Muscle of arm (tissue), 12 donors: ENCODE results near the gene NAA20. TPM values are rescaled to one million over a fixed set of nuclear protein-coding genes. Genes with fewer than 3 reads are reported as not detected.

Experiments
- DNase-seq: peaks from one replicate; pipeline ENCODE4 v3.0.0-alpha.2; 2013
- polyA plus RNA-seq, 12 donors: library from polyadenylated mRNA; unstranded; fragments of 120-200 nt; gene quantifications; one replicate each; pipeline ENCODE4 v1.2.1, GENCODE V29; 2013; ENCODE audit not compliant: insufficient read length in 12 of 12

Gene NAA20
- polyA plus RNA-seq, 12 donors: 40.7 to 75.2 (median 65.8) TPM; not detected in 1

DNA sequence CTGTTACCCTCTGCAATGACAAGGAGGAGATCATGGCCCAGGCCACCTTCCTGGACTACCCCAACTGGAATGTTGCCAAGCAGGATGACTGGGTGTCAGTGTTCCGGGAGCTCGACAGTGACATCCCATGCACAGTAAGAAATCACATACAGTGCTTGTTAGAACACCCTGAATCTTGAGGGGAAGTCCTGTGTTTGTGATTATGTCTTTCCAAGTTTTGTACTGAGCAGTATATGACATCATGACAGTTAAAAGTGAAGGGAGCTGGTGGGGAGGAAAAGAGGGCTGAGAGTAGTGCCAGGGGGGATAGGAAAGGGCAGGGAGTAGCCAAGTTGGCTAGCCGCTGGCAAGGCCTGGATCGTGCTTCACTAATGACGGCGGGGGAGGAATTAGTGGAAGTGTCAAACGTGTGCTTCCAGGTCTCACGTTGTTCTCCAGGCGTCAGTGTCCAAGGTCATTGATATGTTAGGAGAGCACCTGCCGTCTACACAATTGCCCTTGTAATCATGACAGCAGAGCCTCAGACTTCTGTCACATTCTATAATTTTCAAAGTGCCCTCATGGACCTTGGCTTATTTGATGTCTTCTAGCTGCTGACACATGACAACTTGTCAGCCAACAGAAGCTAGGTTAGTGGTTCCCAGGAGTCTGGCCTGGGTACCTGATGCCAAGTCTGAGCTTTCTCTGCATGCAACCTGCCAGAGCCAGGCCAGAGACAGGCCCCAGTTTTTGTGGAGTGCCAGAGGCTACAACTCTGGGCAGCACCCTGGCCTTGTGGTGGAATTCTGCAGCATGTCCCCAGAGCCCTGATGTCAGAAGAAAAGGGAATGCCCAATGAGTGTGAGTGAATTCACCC is 53.9 kb downstream of the NAA20 start:
- no peak for DNase-seq

DNA sequence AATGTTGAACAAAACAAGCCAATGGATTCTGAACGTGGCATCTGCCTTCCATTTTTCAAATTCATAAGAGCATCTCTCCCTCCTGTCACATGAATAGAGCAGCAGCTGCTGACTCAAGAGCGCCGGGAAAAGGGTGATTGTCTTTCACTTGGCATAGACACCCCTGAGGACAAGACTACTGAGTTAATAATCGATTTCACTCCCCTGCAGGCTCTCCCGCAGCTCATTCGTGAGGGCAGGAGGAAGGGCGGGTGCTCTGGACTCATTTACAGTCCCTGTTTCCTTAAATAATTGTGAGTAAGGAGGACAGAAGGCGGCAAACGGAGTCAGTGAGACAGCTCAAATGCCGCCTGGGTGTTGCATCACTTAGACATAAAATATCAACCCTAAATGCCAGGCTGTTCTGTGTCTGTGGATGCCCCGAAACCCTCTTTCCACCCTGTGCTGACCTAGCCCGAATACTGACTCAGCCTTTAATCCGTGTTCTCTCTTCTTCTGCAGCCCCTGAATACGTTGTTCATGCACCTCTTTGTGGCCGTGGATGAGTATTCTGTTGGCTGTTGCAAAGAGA is 56.7 kb downstream of the NAA20 start:
- no peak for DNase-seq

DNA sequence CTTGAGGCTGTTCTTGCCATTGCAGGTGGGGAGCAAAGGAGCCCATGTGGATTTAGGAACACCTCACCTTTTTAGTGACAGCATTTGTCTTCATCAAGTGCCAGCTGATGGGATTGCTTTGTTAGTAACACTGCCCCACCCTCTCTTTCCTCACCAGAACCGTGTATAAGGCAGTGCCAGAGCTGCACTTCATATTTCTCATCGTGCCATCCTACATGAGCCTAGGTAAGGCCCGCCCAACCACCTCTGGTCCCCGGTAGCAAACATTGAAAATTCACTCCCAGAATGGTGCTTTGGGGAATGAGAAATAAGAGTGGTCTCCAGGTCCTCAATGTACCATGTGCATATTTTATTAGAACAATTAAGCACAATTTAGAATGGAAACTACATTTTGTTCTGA is 57.9 kb downstream of the NAA20 start:
- DNase-seq: no peak

DNA sequence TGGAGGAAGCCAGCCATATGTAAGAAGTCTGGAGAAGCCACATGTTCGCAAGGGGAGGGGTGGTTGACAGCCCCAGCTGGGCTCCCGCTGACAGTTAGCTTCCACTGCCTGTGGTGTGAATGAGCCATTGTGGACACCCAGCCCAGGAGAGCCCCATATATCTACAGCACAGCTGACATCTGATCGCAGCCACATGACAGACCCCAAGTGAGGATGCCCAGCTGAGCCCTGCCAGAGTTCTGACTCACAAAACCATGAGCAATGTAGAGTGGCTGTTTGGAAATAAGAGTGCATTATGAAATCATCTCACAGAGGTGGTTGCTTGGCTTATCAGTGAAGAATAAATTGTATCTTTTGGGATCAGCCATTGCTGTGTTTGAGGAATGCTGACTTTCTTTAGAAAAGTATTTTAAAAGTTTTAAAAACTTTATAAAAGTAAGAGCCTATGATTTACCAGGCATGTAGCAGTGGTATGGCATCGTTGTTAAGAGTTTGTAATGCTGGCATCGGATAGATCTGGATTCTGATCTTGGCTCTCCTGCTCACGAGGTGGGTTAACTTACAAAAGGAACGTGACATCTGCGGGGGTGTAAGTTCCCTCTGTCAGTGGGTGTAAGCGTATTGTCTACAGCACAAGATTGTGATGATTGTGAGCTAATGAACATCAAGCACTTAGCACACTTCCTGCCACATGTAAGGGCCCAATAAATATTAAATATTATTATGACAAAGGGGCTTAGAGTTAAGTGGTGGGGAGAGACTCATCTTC is 59.3 kb downstream of the NAA20 start:
- DNase-seq: no peak

DNA sequence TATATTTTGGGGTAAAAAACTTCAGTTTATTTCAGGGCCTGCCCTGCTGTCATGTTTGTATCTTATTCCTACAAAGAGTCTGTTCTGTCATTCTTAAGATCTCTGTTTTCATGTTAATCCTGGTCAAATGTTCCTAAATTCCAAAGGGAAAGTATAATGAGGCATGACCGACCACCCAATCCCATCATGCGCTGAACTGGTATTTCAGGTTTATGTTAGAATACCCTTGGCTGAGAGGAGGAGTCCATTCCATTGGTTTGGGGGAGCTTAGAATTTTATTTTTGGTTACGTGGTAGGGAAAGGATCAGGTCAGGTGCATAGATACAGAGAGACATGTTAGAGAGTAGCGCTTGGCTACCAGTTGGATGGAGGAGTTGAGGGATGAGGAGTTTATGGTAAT is 60.9 kb downstream of the NAA20 start:
- DNase-seq: no peak

DNA sequence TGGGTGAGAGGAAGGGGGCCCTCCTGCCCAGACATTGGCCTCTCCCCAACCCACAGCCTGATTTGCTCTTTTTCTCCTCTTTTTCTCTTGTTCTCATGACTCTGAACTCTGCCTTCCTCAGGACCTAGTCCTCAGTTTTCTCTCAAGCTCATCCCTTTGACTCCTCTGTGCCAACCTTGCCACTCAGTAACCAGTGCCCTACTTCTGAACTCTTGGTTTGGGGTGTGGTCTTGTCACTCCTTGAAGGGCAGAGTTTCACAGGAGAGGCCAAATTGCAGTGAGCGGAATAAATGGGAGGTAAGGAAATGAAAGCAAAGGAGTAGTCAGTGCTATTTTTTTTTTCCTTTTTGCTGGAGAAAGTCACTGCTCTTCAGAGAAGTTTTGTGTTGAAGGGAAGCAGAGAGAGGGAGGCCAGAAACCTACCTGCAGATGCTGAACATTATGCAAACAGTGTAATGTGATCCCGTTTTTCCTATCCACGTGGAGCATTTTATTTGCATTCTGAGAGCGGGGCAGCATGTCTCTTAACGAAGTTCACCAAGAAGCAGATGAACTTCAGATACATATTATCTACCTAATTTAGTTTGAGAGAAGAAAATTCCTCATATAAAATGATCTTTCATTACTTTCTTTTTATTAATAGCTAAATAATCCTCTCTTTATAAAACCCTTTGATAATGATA is 62.1 kb downstream of the NAA20 start:
- DNase-seq: no peak

Other genes starting within 250 kb of the NAA20 start
- gene CRNKL1, start 35.1 kb downstream of the NAA20 start, polyA plus RNA-seq: 10 to 100 TPM in 11 of 12 donors, not detected in 1; 12.4 to 30.2 (median 24.8) TPM
- 1 to 10 TPM in 10 of 12 donors, not detected in 2; 2.2 to 9.5 (median 5.1) TPM for gene CFAP61, start 35.2 kb downstream of the NAA20 start, polyA plus RNA-seq